Peyer's patch (tissue), 4 donors: ENCODE results near the gene SLC26A11.

Source experiments
- CTCF ChIP-seq, 6 experiments: fragments of 450-650 bp in 4 of 6; fragments of 200-600 bp in 2 of 6; sonication (generic) in 1 of 6; IDR thresholded peaks; one replicate each; pipeline ENCODE4 v1.5.1; 2017 to 2019; ENCODE audit warnings: antibody characterized with exemption in 6 of 6, mild to moderate bottlenecking in 3 of 6, moderate library complexity in 1 of 6
- POLR2A ChIP-seq, 2 donors: fragments of 450-650 bp; IDR thresholded peaks; one replicate each; pipeline ENCODE4 v1.5.1; 2017; ENCODE audit warnings: antibody characterized with exemption in 2 of 2, mild to moderate bottlenecking in 2 of 2, moderate library complexity in 2 of 2

GRCh38 chr17:80212511-80212910, 7.7 kb upstream of the SLC26A11 start:
- no peak for TF ChIP-seq POLR2A (IDR thresholded peaks at IDR 0.05)
- no peak for TF ChIP-seq CTCF (IDR thresholded peaks at IDR 0.05)
